Measurements from ENCODE around the gene BLOC1S6. TPM values are rescaled to one million over a fixed set of nuclear protein-coding genes. Genes with fewer than 3 reads are reported as not detected.
A peak's percentile ranks its signal among the peaks of the same experiment; 100 is the strongest.

BLOC1S6 gene
- total RNA-seq, 1 experiment from 2014 or later, result 40.1 TPM

DNA sequence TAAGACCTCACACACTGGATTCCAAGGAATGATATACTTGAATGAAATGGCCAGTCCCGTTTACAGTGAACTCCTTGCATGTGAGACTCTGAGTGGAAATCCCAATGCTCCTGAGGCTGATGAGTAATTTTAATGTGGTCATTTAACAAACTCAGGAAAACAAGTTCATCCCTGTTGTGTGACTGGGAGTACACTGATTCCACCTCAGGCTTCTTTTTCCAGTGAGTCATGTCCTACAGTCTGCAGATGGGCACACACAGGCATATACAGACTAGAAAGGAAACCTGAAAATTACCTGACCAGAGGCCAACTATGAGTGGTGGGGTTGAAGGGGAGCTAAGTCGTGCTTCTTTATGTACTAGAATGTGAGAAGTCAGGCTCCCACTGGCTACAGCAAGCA, 53.4 kb downstream of the BLOC1S6 start:
- no peaks in the 10 kb centered on the region for H3K27me3 ChIP-seq (ENCODE audit: low read length)
- ChIA-PET CTCF (interaction anchor here (0.8 kb wide), 1 partner anchor 9 kb away, joined by 3 read pairs; no protein-coding TSS in a partner anchor), POLR2A (ENCODE audit: unreplicated experiment) (no interaction called here)
- ATAC-seq, result peak; percentile 61
- TF ChIP-seq, protein P1, sequence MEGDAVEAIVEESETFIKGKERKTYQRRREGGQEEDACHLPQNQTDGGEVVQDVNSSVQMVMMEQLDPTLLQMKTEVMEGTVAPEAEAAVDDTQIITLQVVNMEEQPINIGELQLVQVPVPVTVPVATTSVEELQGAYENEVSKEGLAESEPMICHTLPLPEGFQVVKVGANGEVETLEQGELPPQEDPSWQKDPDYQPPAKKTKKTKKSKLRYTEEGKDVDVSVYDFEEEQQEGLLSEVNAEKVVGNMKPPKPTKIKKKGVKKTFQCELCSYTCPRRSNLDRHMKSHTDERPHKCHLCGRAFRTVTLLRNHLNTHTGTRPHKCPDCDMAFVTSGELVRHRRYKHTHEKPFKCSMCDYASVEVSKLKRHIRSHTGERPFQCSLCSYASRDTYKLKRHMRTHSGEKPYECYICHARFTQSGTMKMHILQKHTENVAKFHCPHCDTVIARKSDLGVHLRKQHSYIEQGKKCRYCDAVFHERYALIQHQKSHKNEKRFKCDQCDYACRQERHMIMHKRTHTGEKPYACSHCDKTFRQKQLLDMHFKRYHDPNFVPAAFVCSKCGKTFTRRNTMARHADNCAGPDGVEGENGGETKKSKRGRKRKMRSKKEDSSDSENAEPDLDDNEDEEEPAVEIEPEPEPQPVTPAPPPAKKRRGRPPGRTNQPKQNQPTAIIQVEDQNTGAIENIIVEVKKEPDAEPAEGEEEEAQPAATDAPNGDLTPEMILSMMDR (conservative IDR thresholded peaks at IDR 0.05; ENCODE audit: low read depth, low read length), result no peak
- TF ChIP-seq EZH2 (IDR thresholded peaks at IDR 0.05; ENCODE audit: low read length, unreplicated experiment), result no peak
- TF ChIP-seq EZH2phosphoT487 (IDR thresholded peaks at IDR 0.05; ENCODE audit: borderline replicate concordance, low read length), result no peak
- no peaks in the 10 kb centered on the region for H3K9me2 ChIP-seq (replicated peaks; ENCODE audit: low read length)
- H4K20me1 ChIP-seq (ENCODE audit: low read length), result no peaks in the 10 kb centered on the region
- H3K79me2 ChIP-seq (ENCODE audit: low read length), result peaks cover 77% of the 10 kb centered on the region
- H3K4me1 ChIP-seq (ENCODE audit: insufficient read depth, low read length), result peaks cover 83% of the 10 kb centered on the region
- H3K36me3 ChIP-seq (ENCODE audit: low read depth, low read length), result no peaks in the 10 kb centered on the region
- no peaks in the 10 kb centered on the region for H3K9me3 ChIP-seq (ENCODE audit: low read length)
- peaks cover 10% of the 10 kb centered on the region for H3F3A ChIP-seq (ENCODE audit: low read length, unreplicated experiment)
- DNase-seq, result peak; percentile 87
- H2AFZ ChIP-seq (ENCODE audit: low read length), result no peak overlapping the region
- peak overlapping the region; percentile 78 for H3K4me2 ChIP-seq (ENCODE audit: low read length)
- H3K4me3 ChIP-seq (ENCODE audit: low read length), result peak overlapping the region; percentile 50
- intact Hi-C loops (cut with micrococcal nuclease), result loop anchor here (5.0 kb wide), 1 partner anchor 487 kb away; no protein-coding TSS in a partner anchor
- peak overlapping the region; percentile 86 for H3K9ac ChIP-seq (ENCODE audit: low read length)
- no TSS peak for BruUV-seq (replicated peaks)
- H3K27ac ChIP-seq (ENCODE audit: low read length), result peak overlapping the region; percentile 100

DNA sequence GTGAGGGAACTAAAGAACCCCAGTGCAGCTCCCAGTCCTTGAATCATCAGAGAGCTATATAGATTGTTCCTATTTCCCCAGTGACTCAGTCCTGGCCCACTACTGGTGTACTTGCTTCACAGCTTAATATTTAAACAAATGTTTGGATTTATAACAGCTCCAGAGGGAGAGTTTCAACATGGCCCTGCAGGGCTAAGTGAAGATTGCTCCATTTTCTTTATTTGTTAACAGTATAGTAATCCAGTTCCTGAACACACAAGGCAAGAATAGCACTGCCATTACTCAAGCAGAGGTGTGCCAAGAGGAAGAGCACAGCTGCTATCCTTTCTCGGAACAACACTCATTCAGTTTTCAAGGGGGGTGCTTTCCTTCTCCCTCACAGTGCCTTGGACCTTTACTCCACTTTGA, 54.2 kb downstream of the BLOC1S6 start:
- Histone ChIP-seq H3K9ac (ENCODE audit: low read length) (peak overlapping the region; percentile 86), H2AFZ (ENCODE audit: low read length) (no peak overlapping the region), H3K27me3 (ENCODE audit: low read length) (no peaks in the 10 kb centered on the region), H3K9me3 (ENCODE audit: low read length) (no peaks in the 10 kb centered on the region), H4K20me1 (ENCODE audit: low read length) (no peaks in the 10 kb centered on the region), H3K4me3 (ENCODE audit: low read length) (peak overlapping the region; percentile 50; the same call in 1 of the 2 replicates), H3K79me2 (ENCODE audit: low read length) (peaks cover 75% of the 10 kb centered on the region), H3K36me3 (ENCODE audit: low read depth, low read length) (no peaks in the 10 kb centered on the region), H3K27ac (ENCODE audit: low read length) (peak overlapping the region; percentile 100), H3K4me1 (ENCODE audit: insufficient read depth, low read length) (peaks cover 91% of the 10 kb centered on the region), H3K9me2 (replicated peaks; ENCODE audit: low read length) (no peaks in the 10 kb centered on the region), H3F3A (ENCODE audit: low read length, unreplicated experiment) (peaks cover 10% of the 10 kb centered on the region), H3K4me2 (ENCODE audit: low read length) (peak overlapping the region; percentile 78)
- ChIA-PET POLR2A (ENCODE audit: unreplicated experiment) (interaction anchor here (0.6 kb wide), 1 partner anchor 10 kb away, joined by 4 read pairs; no protein-coding TSS in a partner anchor), CTCF (interaction anchor here (0.8 kb wide), 1 partner anchor 10 kb away, joined by 3 read pairs; no protein-coding TSS in a partner anchor)
- intact Hi-C loops (cut with micrococcal nuclease), result loop anchor here (5.0 kb wide), 1 partner anchor 486 kb away; no protein-coding TSS in a partner anchor
- TF ChIP-seq, protein P1 (conservative IDR thresholded peaks at IDR 0.05; ENCODE audit: low read depth, low read length), result no peak
- TF ChIP-seq EZH2 (IDR thresholded peaks at IDR 0.05; ENCODE audit: low read length, unreplicated experiment), result no peak
- TF ChIP-seq EZH2phosphoT487 (IDR thresholded peaks at IDR 0.05; ENCODE audit: borderline replicate concordance, low read length), result no peak
- DNase-seq (peak; percentile 90), ATAC-seq (peak; percentile 63)
- no TSS peak for BruUV-seq (replicated peaks)

Data from PC-3 (cell line).